Measurements from ENCODE around the gene ZBTB7B. TPM values are rescaled to one million over a fixed set of nuclear protein-coding genes. Genes with fewer than 3 reads are reported as not detected.
A peak's percentile ranks its signal among the peaks of the same experiment; 100 is the strongest.

The ZBTB7B gene

DNA sequence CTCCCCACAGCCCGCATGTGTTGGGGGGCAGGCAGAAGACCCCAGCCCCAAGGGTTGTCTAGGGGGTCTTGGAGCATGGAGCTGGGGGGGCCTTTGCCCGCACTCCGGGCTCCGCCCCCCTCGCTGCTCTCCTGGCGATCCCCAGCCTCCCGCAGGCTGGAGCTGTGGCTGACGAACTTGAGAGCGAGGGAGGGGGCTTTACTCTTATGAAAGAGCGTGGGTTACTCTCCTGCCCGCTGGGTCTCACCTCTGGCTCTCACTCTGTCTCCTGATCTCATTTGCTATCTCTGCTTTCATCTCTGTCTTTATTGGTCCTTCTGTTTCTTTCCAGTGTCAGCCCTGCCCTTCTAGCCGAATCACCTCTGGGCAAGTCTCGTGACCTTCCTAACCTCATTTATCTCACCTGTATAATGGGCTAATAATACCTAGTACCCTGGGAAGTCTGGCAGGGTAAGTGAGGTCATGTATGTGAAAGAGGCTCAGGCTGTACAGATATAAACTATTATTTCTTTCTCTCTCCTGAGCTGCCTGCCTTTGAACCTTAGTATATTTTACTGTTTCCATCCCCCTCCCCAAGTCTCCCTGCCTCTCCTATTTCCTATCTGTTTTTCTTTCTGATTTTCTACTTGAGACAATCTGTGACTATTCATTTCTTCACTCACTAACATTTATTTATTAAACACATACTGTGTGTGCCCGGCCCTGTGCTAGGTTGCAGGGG, 61.7 kb downstream of the ZBTB7B start:
- peak overlapping the region; percentile 65 for H2AK5ac ChIP-seq (ENCODE audit: low read length)
- H3K4me3 ChIP-seq (ENCODE audit: low read length): peak overlapping the region; percentile 71
- H2BK5ac ChIP-seq (ENCODE audit: low read length): peak overlapping the region; percentile 59
- no peak overlapping the region for H2BK120ac ChIP-seq (ENCODE audit: low read depth, low read length)
- no CpG with 5 or more reads among the region's 14 CpGs for WGBS (ENCODE audit: extremely low coverage, insufficient coverage, low lambda C conversion rate)
- peak overlapping the region; percentile 44 for H3K4ac ChIP-seq (ENCODE audit: low read depth, low read length)
- no peaks in the 10 kb centered on the region for H3K36me3 ChIP-seq (ENCODE audit: control insufficient read depth, insufficient read depth, low read length)
- peak; percentile 90 for DNase-seq
- H3K79me2 ChIP-seq (ENCODE audit: control insufficient read depth, insufficient read depth, low read length): no peaks in the 10 kb centered on the region
- H3K4me1 ChIP-seq (ENCODE audit: control insufficient read depth, low read depth, low read length): peaks cover 2% of the 10 kb centered on the region
- peak overlapping the region; percentile 71 for H3K18ac ChIP-seq (ENCODE audit: low read length)
- peak overlapping the region; percentile 89 for H3K9ac ChIP-seq (ENCODE audit: low read length)
- H4K5ac ChIP-seq (ENCODE audit: low read length): peak overlapping the region; percentile 87
- H3K23ac ChIP-seq (ENCODE audit: low read length): no peak overlapping the region
- no peaks in the 10 kb centered on the region for H3K27me3 ChIP-seq (ENCODE audit: insufficient read depth, low read length, poor library complexity)
- H3K4me2 ChIP-seq (ENCODE audit: low read length): peak overlapping the region; percentile 93
- H3K56ac ChIP-seq (ENCODE audit: low read length): peak overlapping the region; percentile 90
- no peak overlapping the region for H4K8ac ChIP-seq (ENCODE audit: low read depth, low read length)
- peaks cover 6% of the 10 kb centered on the region for H3K79me1 ChIP-seq (ENCODE audit: low read length)
- no peak overlapping the region for H2BK15ac ChIP-seq (replicated peaks; ENCODE audit: low read depth)
- peak overlapping the region; percentile 85 for H3K27ac ChIP-seq (ENCODE audit: low read depth, low read length)

DNA sequence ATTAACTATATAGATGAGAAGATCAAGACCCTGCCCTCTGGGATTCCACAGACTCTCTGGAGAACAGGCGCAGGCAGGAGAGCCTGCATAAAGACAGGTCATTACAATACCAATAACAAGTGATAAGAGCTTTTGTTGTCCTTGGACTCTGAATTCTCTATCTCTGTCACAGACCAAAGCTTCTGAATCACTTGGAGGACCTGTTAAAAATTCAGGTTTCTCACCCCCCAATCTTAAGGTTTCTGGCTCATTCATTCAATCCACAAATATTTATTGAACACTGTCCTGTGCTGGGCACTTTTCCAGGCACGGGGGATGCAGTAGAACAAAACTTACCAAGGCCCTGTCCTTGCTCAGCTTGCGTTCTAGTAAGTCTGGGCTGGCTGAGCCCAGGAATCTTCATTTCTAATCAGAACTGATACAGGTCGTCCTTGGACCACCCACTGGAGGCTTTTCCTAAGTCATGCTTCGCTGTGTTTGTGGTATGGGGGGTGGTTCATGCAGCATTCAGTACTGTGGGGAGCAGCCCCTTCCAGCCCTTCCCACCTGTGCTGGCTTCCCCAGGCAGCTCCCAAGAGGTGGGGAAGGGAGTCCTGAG, 62.3 kb downstream of the ZBTB7B start:
- Histone ChIP-seq H4K5ac (ENCODE audit: low read length) (no peak overlapping the region), H3K4me3 (ENCODE audit: low read length) (no peak overlapping the region), H3K27ac (ENCODE audit: low read depth, low read length) (no peak overlapping the region)

DNA sequence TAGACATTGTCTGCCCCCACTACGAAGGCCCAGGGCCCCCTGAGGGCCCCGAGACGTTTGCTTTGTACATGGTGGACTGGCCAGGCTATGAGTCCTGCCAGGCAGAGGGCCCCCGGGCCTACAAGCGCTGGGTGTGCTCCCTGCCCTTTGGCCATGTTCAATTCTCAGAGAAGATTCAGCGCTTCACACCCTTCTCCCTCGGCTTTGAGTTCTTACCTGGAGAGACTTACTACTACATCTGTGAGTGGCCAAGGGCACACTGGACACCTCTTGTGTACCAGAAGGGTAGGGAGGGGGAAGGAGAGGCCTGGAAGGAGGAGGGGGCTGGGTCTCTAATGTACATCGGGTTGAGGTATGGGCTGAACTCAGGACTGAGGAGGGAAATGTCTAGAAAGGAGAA, 64.2 kb downstream of the ZBTB7B start:
- no peak for DNase-seq
- H3K27ac ChIP-seq (ENCODE audit: low read depth, low read length): no peak overlapping the region
- H2BK120ac ChIP-seq (ENCODE audit: low read depth, low read length): no peak overlapping the region
- no CpG with 5 or more reads among the region's 8 CpGs for WGBS (ENCODE audit: extremely low coverage, insufficient coverage, low lambda C conversion rate)
- no peak overlapping the region for H3K18ac ChIP-seq (ENCODE audit: low read length)
- H2BK5ac ChIP-seq (ENCODE audit: low read length): no peak overlapping the region
- no peaks in the 10 kb centered on the region for H3K27me3 ChIP-seq (ENCODE audit: insufficient read depth, low read length, poor library complexity)
- H3K4me3 ChIP-seq (ENCODE audit: low read length): no peak overlapping the region
- H2BK15ac ChIP-seq (replicated peaks; ENCODE audit: low read depth): no peak overlapping the region
- peaks cover 6% of the 10 kb centered on the region for H3K79me1 ChIP-seq (ENCODE audit: low read length)
- H2AK5ac ChIP-seq (ENCODE audit: low read length): no peak overlapping the region
- H3K56ac ChIP-seq (ENCODE audit: low read length): no peak overlapping the region
- H3K23ac ChIP-seq (ENCODE audit: low read length): no peak overlapping the region
- H4K5ac ChIP-seq (ENCODE audit: low read length): no peak overlapping the region
- no peak overlapping the region for H3K9ac ChIP-seq (ENCODE audit: low read length)
- no peaks in the 10 kb centered on the region for H3K79me2 ChIP-seq (ENCODE audit: control insufficient read depth, insufficient read depth, low read length)
- H3K4me1 ChIP-seq (ENCODE audit: control insufficient read depth, low read depth, low read length): peaks cover 10% of the 10 kb centered on the region
- H3K4ac ChIP-seq (ENCODE audit: low read depth, low read length): no peak overlapping the region
- peaks cover 2% of the 10 kb centered on the region for H3K36me3 ChIP-seq (ENCODE audit: control insufficient read depth, insufficient read depth, low read length)
- H3K4me2 ChIP-seq (ENCODE audit: low read length): no peak overlapping the region
- H4K8ac ChIP-seq (ENCODE audit: low read depth, low read length): no peak overlapping the region

More for the DNA sequence above, 62.3 kb downstream of the ZBTB7B start:
- no peak overlapping the region for H2BK15ac ChIP-seq (replicated peaks; ENCODE audit: low read depth)
- no peaks in the 10 kb centered on the region for H3K79me2 ChIP-seq (ENCODE audit: control insufficient read depth, insufficient read depth, low read length)
- peak overlapping the region; percentile 59 for H3K56ac ChIP-seq (ENCODE audit: low read length)
- H2BK120ac ChIP-seq (ENCODE audit: low read depth, low read length): no peak overlapping the region
- no peak overlapping the region for H2BK5ac ChIP-seq (ENCODE audit: low read length)
- peaks cover 5% of the 10 kb centered on the region for H3K4me1 ChIP-seq (ENCODE audit: control insufficient read depth, low read depth, low read length)
- no peak overlapping the region for H3K18ac ChIP-seq (ENCODE audit: low read length)
- no peak overlapping the region for H3K9ac ChIP-seq (ENCODE audit: low read length)
- H3K4ac ChIP-seq (ENCODE audit: low read depth, low read length): no peak overlapping the region
- H3K36me3 ChIP-seq (ENCODE audit: control insufficient read depth, insufficient read depth, low read length): peaks cover 2% of the 10 kb centered on the region
- H2AK5ac ChIP-seq (ENCODE audit: low read length): no peak overlapping the region
- peaks cover 6% of the 10 kb centered on the region for H3K79me1 ChIP-seq (ENCODE audit: low read length)
- DNase-seq: peak; percentile 78
- no peak overlapping the region for H3K23ac ChIP-seq (ENCODE audit: low read length)
- no peak overlapping the region for H4K8ac ChIP-seq (ENCODE audit: low read depth, low read length)
- WGBS (ENCODE audit: extremely low coverage, insufficient coverage, low lambda C conversion rate): no CpG with 5 or more reads among the region's 5 CpGs
- H3K27me3 ChIP-seq (ENCODE audit: insufficient read depth, low read length, poor library complexity): no peaks in the 10 kb centered on the region
- H3K4me2 ChIP-seq (ENCODE audit: low read length): no peak overlapping the region

Small RNA genes within 50 kb of the gene (small RNA-seq; reads per million reads assigned to genes)
- gene MIR4258 (ENCODE audit: insufficient read depth): not detected

Measured in mesendoderm (in vitro differentiated cells).